HEK293 (cell line): Measurements from ENCODE around the gene DCLK1.

Source experiments
- REST ChIP-seq: fragments of 450-650 bp; formaldehyde crosslinking; IDR thresholded peaks from 2 replicates; pipeline ENCODE4 v1.5.1; 2016; ENCODE audit warnings: missing biosample characterization, missing genetic modification characterization
- SP3 ChIP-seq: fragments of 450-650 bp; formaldehyde crosslinking; IDR thresholded peaks from 2 replicates; pipeline ENCODE4 v1.5.1; 2016; ENCODE audit warnings: missing biosample characterization, missing genetic modification characterization
- YY1 ChIP-seq: fragments of 450-650 bp; formaldehyde crosslinking; IDR thresholded peaks from 2 replicates; pipeline ENCODE4 v1.5.1; 2018; ENCODE audit warnings: missing biosample characterization, missing genetic modification characterization
- ZBTB48 ChIP-seq: fragments of 450-650 bp; formaldehyde crosslinking; IDR thresholded peaks from 2 replicates; pipeline ENCODE4 v1.5.1; 2016; ENCODE audit warnings: missing biosample characterization, missing genetic modification characterization
- ZNF140 ChIP-seq: fragments of 450-650 bp; formaldehyde crosslinking; IDR thresholded peaks from 2 replicates; pipeline ENCODE4 v1.5.1; 2016; ENCODE audit warnings: missing biosample characterization, missing genetic modification characterization
- ZNF175 ChIP-seq: fragments of 450-650 bp; formaldehyde crosslinking; IDR thresholded peaks from 2 replicates; pipeline ENCODE4 v1.5.1; 2016; ENCODE audit warnings: missing biosample characterization, missing genetic modification characterization
- ZNF202 ChIP-seq: fragments of 450-650 bp; formaldehyde crosslinking; IDR thresholded peaks from 2 replicates; pipeline ENCODE4 v1.5.1; 2016; ENCODE audit warnings: missing biosample characterization, missing genetic modification characterization, borderline replicate concordance
- ZNF280D ChIP-seq: fragments of 450-650 bp; formaldehyde crosslinking; IDR thresholded peaks from 2 replicates; pipeline ENCODE4 v1.5.1; 2016; ENCODE audit warnings: missing biosample characterization, missing genetic modification characterization
- ZNF692 ChIP-seq: fragments of 450-650 bp; formaldehyde crosslinking; IDR thresholded peaks from 2 replicates; pipeline ENCODE4 v1.5.1; 2016; ENCODE audit warnings: missing biosample characterization, missing genetic modification characterization

GRCh38 chr13:35797244-35797643 is 333.9 kb downstream of the DCLK1 start:
- no peak for TF ChIP-seq REST
- TF ChIP-seq SP3 (tag by site-specific recombination) = no peak
- no peak for TF ChIP-seq ZBTB48 (tag by site-specific recombination)
- no peak for TF ChIP-seq ZNF175 (tag by site-specific recombination)
- no peak for TF ChIP-seq ZNF140 (tag by site-specific recombination)
- TF ChIP-seq ZNF692 (tag by site-specific recombination) = no peak
- TF ChIP-seq ZNF202 = no peak
- TF ChIP-seq YY1 (tag by site-specific recombination) = no peak
- no peak for TF ChIP-seq ZNF280D (tag by site-specific recombination)
